Measurements from ENCODE around the gene APC.

The APC gene

GRCh38 chr5:112692472-112692871 is 45.2 kb upstream of the APC start:
- H3K4me3 ChIP-seq (ENCODE audit: low read depth, low read length): no peak overlapping the region
- H3K4me1 ChIP-seq: 0 out of 2 replicates have a peak, but pooled peaks cover 2% of the 10 kb centered on the region
- DNase-seq: no peak
- peaks cover 3% of the 10 kb centered on the region; the same call in 1 of the 2 replicates for H3K27me3 ChIP-seq
- H3K36me3 ChIP-seq: no peaks in the 10 kb centered on the region
- no peaks in the 10 kb centered on the region for H3K9me3 ChIP-seq
- no peak for TF ChIP-seq CTCF (IDR thresholded peaks at IDR 0.05; ENCODE audit: low read depth, low read length)

GRCh38 chr5:112693301-112693700 is 44.4 kb upstream of the APC start:
- DNase-seq: no peak
- H3K9me3 ChIP-seq: no peaks in the 10 kb centered on the region
- no peak for TF ChIP-seq CTCF (IDR thresholded peaks at IDR 0.05; ENCODE audit: low read depth, low read length)
- no peaks in the 10 kb centered on the region for H3K36me3 ChIP-seq
- no peaks in the 10 kb centered on the region for H3K27me3 ChIP-seq
- H3K4me3 ChIP-seq (ENCODE audit: low read depth, low read length): no peak overlapping the region
- 0 out of 2 replicates have a peak, but pooled peaks cover 2% of the 10 kb centered on the region for H3K4me1 ChIP-seq

GRCh38 chr5:112694853-112695709 is 42.6 kb upstream of the APC start:
- H3K36me3 ChIP-seq: no peaks in the 10 kb centered on the region
- H3K4me1 ChIP-seq: no peaks in the 10 kb centered on the region
- no peak for DNase-seq
- no peak for TF ChIP-seq CTCF (IDR thresholded peaks at IDR 0.05; ENCODE audit: low read depth, low read length)
- H3K9me3 ChIP-seq: no peaks in the 10 kb centered on the region
- H3K4me3 ChIP-seq (ENCODE audit: low read depth, low read length): no peak overlapping the region
- H3K27me3 ChIP-seq: no peaks in the 10 kb centered on the region

- DNase-seq: no peak
- no peak for TF ChIP-seq CTCF (IDR thresholded peaks at IDR 0.05; ENCODE audit: low read depth, low read length)
Observed at GRCh38 chr5:112696786-112697185, 40.9 kb upstream of the APC start.

GRCh38 chr5:112697322-112697721 is 40.4 kb upstream of the APC start:
- H3K27me3 ChIP-seq: no peaks in the 10 kb centered on the region
- H3K36me3 ChIP-seq: no peaks in the 10 kb centered on the region
- no peak overlapping the region for H3K4me3 ChIP-seq (ENCODE audit: low read depth, low read length)
- no peak for DNase-seq
- no peak for TF ChIP-seq CTCF (IDR thresholded peaks at IDR 0.05; ENCODE audit: low read depth, low read length)
- no peaks in the 10 kb centered on the region for H3K4me1 ChIP-seq
- H3K9me3 ChIP-seq: no peaks in the 10 kb centered on the region

More at GRCh38 chr5:112696786-112697185, 40.9 kb upstream of the APC start:
- Histone ChIP-seq H3K9me3 (no peaks in the 10 kb centered on the region), H3K4me1 (no peaks in the 10 kb centered on the region), H3K27me3 (no peaks in the 10 kb centered on the region), H3K4me3 (ENCODE audit: low read depth, low read length) (no peak overlapping the region), H3K36me3 (no peaks in the 10 kb centered on the region)

- Histone ChIP-seq H3K36me3 (no peaks in the 10 kb centered on the region), H3K9me3 (no peaks in the 10 kb centered on the region), H3K4me1 (no peaks in the 10 kb centered on the region), H3K27me3 (no peaks in the 10 kb centered on the region), H3K4me3 (ENCODE audit: low read depth, low read length) (no peak overlapping the region)
- TF ChIP-seq CTCF (IDR thresholded peaks at IDR 0.05; ENCODE audit: low read depth, low read length): no peak
- DNase-seq: no peak
Observed at GRCh38 chr5:112697833-112698232, 39.9 kb upstream of the APC start.
